Panc1 (cell line): ENCODE results near the gene LTBP3. TPM values are rescaled to one million over a fixed set of nuclear protein-coding genes. Genes with fewer than 3 reads are reported as not detected.

Source experiments
- ATAC-seq: fragments of 200-7000 bp; cut with Tn5 transposase; 2 replicates; pipeline ENCODE4 v1.9.1; 2020; ENCODE audit warnings: mild to moderate bottlenecking, moderate library complexity
- BruUV-seq: library from RNA; stranded (reverse); fragments of 400-500 nt; replicated peaks from 2 replicates; lab custom pipeline; 2021; lab: Mats Ljungman, UMichigan
- CTCF ChIA-PET: fragments of 300-600 bp; sonication (Branson Sonifier 250); formaldehyde crosslinking; loops from one replicate; lab custom pipeline; 2022; ENCODE audit warnings: antibody characterized with exemption; lab: Charles Lee
- POLR2A ChIA-PET: fragments of 300-600 bp; sonication (Branson Sonifier 250); formaldehyde crosslinking; loops from one replicate; lab custom pipeline; 2022; ENCODE audit warnings: antibody characterized with exemption; lab: Charles Lee
- DNase-seq: peaks from one replicate; pipeline ENCODE4 v3.0.0-alpha.2; 2010; ENCODE audit warnings: low read depth, low spot score
- H3K27ac ChIP-seq: 2 replicates; pipeline ENCODE4 v1.5.1; 2011; ENCODE audit warnings: mild to moderate bottlenecking, low read length, inconsistent platforms
- H3K27me3 ChIP-seq: fragments of 200-500 bp; sonication (Bioruptor generic); 2 replicates; pipeline ENCODE4 v1.6.0; 2014; ENCODE audit warnings: low read length, inconsistent platforms; ENCODE audit not compliant: control insufficient read depth, insufficient read depth
- H3K36me3 ChIP-seq: fragments of 200-500 bp; sonication (Bioruptor generic); 2 replicates; pipeline ENCODE4 v1.5.1; 2014; ENCODE audit warnings: inconsistent platforms, mild to moderate bottlenecking, low read length, moderate library complexity; ENCODE audit not compliant: control insufficient read depth, insufficient read depth
- H3K4me1 ChIP-seq: 2 replicates; pipeline ENCODE4 v1.5.1; 2011; ENCODE audit warnings: inconsistent platforms, mild to moderate bottlenecking, low read length, moderate library complexity; ENCODE audit not compliant: control insufficient read depth, insufficient read depth
- H3K4me3 ChIP-seq, 2 experiments: 2 replicates each; pipeline ENCODE4 v1.5.1; 2011 to 2012; ENCODE audit warnings: low read depth in 2 of 2, low read length in 2 of 2, mild to moderate bottlenecking in 2 of 2, inconsistent platforms in 1 of 2, moderate library complexity in 1 of 2
- H3K9me3 ChIP-seq: fragments of 200-500 bp; sonication (Bioruptor generic); 2 replicates; pipeline ENCODE4 v1.5.1; 2014; ENCODE audit warnings: low read depth, mild to moderate bottlenecking, inconsistent platforms, low read length, moderate library complexity; ENCODE audit not compliant: control insufficient read depth, insufficient read depth
- POLR2AphosphoS5 ChIP-seq: IDR thresholded peaks from 2 replicates; pipeline ENCODE4 v1.6.1; 2012; ENCODE audit warnings: mild to moderate bottlenecking, low read depth, low read length, moderate library complexity
- SIN3A ChIP-seq: IDR thresholded peaks from 2 replicates; pipeline ENCODE4 v1.6.1; 2012; ENCODE audit warnings: low read depth, mild to moderate bottlenecking, low read length, moderate library complexity, borderline replicate concordance; ENCODE audit not compliant: insufficient read depth
- TCF7L2 ChIP-seq: IDR thresholded peaks from 2 replicates; pipeline ENCODE4 v1.6.1; 2011; ENCODE audit warnings: mild to moderate bottlenecking, low read depth, low read length, inconsistent platforms
- in situ Hi-C: cut with HindIII; loops from 2 replicates; pipeline ENCODE4 v1.10.0; 2016; ENCODE audit warnings: low sequenced_read_pairs, low pct_unique_long_range_greater_than_20kb
- intact Hi-C: fragments of 100-400 bp; cut with micrococcal nuclease; formaldehyde crosslinking; loops from one replicate; pipeline ENCODE4 v1.10.0; 2022; ENCODE audit not compliant: unreplicated experiment
- total RNA-seq: library from RNA; stranded (reverse); gene quantifications from one replicate; pipeline ENCODE4 v1.2.1, GENCODE V29; 2021; ENCODE audit not compliant: unreplicated experiment
- TF ChIP-seq, protein P1 (sequence below), 2 experiments: IDR thresholded peaks; 2 replicates each; pipeline ENCODE4 v1.6.1; 2011 to 2012; ENCODE audit warnings: low read depth in 2 of 2, control low read depth in 1 of 2, low read length in 1 of 2, mild to moderate bottlenecking in 1 of 2, moderate library complexity in 1 of 2; ENCODE audit not compliant: insufficient read depth in 1 of 2
- TF ChIP-seq, protein P2 (sequence below): fragments of 450-650 bp; IDR thresholded peaks from 2 replicates; pipeline ENCODE4 v1.5.1; 2017; ENCODE audit warnings: mild to moderate bottlenecking

The LTBP3 gene
- total RNA-seq, 1 experiment from 2014 or later = 133 TPM

DNA sequence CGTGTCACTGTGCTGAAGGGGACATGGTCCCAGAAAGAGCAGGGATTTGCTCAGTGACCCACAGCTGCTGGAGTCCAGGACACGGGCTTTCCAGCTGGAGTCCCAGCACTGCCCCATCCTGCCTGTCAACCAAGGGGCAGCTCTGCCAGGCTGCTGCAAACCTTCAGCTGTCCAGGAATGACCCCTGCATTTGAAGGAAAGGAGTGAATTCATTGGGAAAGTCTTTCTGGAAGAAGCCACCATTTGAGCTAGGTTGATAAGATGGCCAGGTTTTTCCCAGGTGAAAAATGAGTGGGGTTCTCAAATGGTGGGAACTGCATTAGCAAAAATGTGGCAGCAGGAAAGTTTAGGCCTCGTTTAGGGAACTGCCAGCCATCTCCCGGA, 28.1 kb upstream of the LTBP3 start:
- ChIA-PET CTCF (no interaction called here), POLR2A (no interaction called here)
- TF ChIP-seq, protein P1, sequence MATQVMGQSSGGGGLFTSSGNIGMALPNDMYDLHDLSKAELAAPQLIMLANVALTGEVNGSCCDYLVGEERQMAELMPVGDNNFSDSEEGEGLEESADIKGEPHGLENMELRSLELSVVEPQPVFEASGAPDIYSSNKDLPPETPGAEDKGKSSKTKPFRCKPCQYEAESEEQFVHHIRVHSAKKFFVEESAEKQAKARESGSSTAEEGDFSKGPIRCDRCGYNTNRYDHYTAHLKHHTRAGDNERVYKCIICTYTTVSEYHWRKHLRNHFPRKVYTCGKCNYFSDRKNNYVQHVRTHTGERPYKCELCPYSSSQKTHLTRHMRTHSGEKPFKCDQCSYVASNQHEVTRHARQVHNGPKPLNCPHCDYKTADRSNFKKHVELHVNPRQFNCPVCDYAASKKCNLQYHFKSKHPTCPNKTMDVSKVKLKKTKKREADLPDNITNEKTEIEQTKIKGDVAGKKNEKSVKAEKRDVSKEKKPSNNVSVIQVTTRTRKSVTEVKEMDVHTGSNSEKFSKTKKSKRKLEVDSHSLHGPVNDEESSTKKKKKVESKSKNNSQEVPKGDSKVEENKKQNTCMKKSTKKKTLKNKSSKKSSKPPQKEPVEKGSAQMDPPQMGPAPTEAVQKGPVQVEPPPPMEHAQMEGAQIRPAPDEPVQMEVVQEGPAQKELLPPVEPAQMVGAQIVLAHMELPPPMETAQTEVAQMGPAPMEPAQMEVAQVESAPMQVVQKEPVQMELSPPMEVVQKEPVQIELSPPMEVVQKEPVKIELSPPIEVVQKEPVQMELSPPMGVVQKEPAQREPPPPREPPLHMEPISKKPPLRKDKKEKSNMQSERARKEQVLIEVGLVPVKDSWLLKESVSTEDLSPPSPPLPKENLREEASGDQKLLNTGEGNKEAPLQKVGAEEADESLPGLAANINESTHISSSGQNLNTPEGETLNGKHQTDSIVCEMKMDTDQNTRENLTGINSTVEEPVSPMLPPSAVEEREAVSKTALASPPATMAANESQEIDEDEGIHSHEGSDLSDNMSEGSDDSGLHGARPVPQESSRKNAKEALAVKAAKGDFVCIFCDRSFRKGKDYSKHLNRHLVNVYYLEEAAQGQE (IDR thresholded peaks at IDR 0.05; ENCODE audit: insufficient read depth in 1 of 2, low read depth in 2 of 2, low read length in 1 of 2) = no peak
- TF ChIP-seq, protein P2, sequence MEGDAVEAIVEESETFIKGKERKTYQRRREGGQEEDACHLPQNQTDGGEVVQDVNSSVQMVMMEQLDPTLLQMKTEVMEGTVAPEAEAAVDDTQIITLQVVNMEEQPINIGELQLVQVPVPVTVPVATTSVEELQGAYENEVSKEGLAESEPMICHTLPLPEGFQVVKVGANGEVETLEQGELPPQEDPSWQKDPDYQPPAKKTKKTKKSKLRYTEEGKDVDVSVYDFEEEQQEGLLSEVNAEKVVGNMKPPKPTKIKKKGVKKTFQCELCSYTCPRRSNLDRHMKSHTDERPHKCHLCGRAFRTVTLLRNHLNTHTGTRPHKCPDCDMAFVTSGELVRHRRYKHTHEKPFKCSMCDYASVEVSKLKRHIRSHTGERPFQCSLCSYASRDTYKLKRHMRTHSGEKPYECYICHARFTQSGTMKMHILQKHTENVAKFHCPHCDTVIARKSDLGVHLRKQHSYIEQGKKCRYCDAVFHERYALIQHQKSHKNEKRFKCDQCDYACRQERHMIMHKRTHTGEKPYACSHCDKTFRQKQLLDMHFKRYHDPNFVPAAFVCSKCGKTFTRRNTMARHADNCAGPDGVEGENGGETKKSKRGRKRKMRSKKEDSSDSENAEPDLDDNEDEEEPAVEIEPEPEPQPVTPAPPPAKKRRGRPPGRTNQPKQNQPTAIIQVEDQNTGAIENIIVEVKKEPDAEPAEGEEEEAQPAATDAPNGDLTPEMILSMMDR = no peak
- TF ChIP-seq TCF7L2 = no peak
- no peak for TF ChIP-seq POLR2AphosphoS5
- TF ChIP-seq SIN3A = no peak
- in situ Hi-C loops = no loop called here
- intact Hi-C loops = no loop called here
- H3K27ac ChIP-seq = no peak overlapping the region
- BruUV-seq = no TSS peak
- H3K9me3 ChIP-seq = no peaks in the 10 kb centered on the region
- H3K27me3 ChIP-seq = no peaks in the 10 kb centered on the region
- peaks cover 6% of the 10 kb centered on the region for H3K36me3 ChIP-seq
- no peak overlapping the region for H3K4me3 ChIP-seq
- H3K4me1 ChIP-seq = peaks cover 17% of the 10 kb centered on the region
- no peak for ATAC-seq
- DNase-seq = no peak

DNA sequence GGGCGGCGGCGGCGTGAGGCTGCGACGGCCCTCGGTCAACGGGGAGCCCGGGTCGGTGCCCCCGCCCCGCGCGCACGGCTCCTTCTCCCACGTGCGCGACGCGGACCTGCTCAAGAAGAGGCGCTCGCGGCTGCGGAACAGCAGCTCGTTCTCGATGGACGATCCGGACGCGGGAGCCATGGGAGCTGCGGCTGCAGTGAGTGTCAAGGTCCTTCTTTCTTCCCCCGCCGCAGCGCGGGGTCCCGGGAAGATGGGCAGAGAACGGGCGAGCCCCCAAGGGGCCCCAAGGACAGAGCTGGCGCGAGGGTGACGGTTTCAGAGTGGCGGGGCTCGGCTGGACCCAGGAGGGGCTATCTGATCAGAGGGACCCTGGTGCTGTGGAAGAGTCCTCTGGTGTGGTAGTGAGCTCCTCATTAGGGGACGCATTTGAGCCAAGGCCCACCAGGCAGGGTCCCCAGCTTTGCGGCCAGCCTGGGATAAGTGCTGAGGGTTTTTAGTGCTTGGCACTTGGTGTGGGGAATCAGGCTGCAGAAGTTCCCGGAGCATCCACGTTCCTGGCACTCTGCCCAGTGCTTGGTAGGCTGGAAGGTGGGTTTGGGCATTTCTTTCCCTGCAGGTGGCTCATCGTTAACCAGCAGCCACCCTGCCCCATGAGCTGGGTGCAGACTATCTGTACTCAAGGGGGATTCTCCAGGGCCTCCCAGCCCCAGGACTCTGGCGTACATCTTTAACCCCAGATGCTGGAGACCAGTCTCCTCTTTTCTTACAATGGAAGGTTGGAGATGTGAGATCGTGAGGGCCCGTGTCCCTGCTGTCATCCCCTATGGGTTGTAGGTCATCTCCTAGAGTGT, 27.5 kb upstream of the LTBP3 start:
- Histone ChIP-seq H3K36me3 (peaks cover 6% of the 10 kb centered on the region), H3K27me3 (no peaks in the 10 kb centered on the region), H3K27ac (no peak overlapping the region), H3K4me1 (peaks cover 17% of the 10 kb centered on the region), H3K9me3 (no peaks in the 10 kb centered on the region), H3K4me3 (no peak overlapping the region)
- no peak for DNase-seq
- intact Hi-C loops = no loop called here
- in situ Hi-C loops = no loop called here
- TF ChIP-seq POLR2AphosphoS5 (no peak), SIN3A (no peak), TCF7L2 (no peak)
- TF ChIP-seq, protein P1 (IDR thresholded peaks at IDR 0.05; ENCODE audit: insufficient read depth in 1 of 2, low read depth in 2 of 2, low read length in 1 of 2) = no peak
- TF ChIP-seq, protein P2 = no peak
- POLR2A ChIA-PET = no interaction called here
- CTCF ChIA-PET = no interaction called here
- BruUV-seq = no TSS peak
- ATAC-seq = no peak
